ENCODE data around the gene TXNDC8.
"Not testable (repeated sequence)": the region's sequence is repeated elsewhere in the genome, so short reads cannot be mapped to it uniquely, and the experiment has no call there.

The TXNDC8 gene

DNA sequence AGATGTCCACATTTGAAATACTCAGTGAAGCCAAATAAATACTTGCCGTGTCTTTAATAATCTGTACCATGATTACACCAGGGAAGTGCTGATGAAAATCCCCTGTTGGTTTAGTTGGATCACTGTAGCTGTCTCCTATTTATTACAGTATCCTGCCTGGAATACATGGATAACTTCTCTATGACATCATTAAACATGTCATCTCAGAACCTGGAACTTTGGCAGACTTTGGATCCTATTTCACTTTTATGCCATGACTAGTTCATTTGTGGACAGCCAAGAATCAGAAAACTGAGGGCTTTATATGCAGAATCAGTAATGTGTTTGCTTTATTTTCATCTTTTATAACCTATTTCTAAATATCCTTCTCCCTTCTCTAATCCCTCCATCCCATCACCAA, at the start of gene TXNDC8:
Gene TXNDC8 (minus strand): TSS at position 137 of the 400 bp plus-strand sequence.
- DNase-seq (ENCODE audit: low read depth in 3 of 3), result no peak

- no peak for DNase-seq (ENCODE audit: low read depth in 3 of 3)
Measured at GRCh38 chr9:110383491-110383890, 45.8 kb upstream of the TXNDC8 start.

DNA sequence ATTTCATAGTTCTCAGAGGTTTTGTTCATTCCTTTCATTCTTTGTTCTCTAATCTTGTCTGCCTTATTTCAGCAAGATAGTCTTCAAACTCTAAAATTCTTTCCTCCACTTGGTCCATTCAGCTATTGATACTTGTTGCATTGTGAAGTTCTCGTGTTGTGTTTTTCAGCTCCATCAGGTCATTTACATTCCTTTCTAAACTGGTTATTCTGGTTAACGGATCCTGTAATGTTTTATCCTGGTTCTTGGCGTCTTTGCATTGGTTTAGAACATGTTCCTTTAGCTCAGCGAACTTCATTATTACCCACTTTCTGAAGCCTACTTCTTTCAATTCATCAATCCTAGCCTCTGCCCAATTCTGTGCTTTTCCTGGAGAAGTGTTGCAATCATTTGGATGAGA, 45.1 kb upstream of the TXNDC8 start:
- no peak for DNase-seq (ENCODE audit: low read depth in 3 of 3)

DNA sequence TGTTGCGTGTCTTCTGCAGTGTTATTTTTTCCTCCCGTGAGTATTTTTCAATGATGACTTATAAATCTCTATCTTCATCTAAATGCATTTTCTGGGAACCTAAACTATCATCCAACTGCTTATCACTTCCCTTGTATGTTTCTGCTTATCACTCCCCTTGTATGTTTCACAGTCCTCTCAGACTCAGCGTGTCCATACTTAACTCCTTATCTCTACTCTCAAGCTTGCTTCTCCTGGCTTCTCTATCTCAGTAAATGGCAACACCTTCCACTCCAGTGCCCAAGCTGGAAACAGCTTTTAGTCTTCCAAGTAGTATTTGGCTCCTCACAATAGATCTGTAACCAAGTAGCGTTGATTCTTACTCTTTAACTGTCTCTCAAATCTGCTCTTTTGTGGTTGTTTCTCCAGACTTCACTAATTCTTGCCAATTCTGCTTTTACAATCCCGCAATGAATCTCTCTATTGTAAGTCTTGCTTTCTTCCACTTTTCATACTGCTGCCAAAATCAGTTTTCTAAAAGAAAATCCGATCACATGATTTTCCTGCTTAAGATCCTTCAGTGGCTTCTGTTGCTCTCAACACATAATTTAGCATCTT, 33.8 kb upstream of the TXNDC8 start:
- no peak for DNase-seq (ENCODE audit: low read depth in 3 of 3)

GRCh38 chr9:110370315-110370714, 32.7 kb upstream of the TXNDC8 start:
- no peak for DNase-seq (ENCODE audit: low read depth in 3 of 3)

DNA sequence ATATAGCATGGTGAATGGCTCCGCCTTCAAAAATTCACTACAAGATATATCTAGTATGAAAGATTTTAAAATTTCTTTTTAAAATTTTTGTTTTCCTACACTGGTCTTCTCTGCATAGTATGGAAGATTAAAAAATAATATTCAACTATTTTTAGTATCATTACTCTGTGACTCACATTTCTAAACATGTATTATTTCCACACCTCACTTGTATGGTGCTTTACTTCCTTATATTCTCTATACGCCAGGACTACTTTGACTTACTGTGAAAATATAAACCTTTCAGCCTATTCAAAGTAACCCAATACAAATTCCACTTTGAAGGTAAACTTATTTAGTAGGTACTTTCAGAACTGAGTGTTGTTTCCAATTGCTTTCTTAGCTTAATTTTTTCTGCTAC, 26.8 kb upstream of the TXNDC8 start:
- no peak for DNase-seq (ENCODE audit: low read depth in 3 of 3)

GRCh38 chr9:110358992-110359391, 21.3 kb upstream of the TXNDC8 start:
- DNase-seq (ENCODE audit: low read depth in 3 of 3), result not testable (repeated sequence)

DNA sequence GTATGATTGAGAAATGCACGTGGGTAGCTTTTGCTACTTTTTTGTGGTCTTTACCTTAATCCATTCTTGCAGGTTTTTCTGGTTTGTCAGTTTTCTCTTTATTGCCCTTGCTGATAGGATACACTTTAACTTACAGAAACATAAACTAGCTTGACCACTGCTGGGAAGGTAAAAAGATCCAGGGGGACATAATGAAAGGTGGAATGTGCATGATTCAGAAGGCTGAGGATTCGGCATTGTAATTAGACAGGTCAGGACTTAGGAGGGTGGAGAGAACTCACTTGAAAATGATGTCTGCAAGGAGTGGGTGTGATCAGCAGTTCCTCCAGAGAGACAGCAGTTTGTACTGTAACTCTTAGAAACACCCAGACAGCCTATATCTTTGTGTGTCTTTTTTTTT, 19.8 kb upstream of the TXNDC8 start:
- DNase-seq (ENCODE audit: low read depth in 3 of 3), result no peak

DNA sequence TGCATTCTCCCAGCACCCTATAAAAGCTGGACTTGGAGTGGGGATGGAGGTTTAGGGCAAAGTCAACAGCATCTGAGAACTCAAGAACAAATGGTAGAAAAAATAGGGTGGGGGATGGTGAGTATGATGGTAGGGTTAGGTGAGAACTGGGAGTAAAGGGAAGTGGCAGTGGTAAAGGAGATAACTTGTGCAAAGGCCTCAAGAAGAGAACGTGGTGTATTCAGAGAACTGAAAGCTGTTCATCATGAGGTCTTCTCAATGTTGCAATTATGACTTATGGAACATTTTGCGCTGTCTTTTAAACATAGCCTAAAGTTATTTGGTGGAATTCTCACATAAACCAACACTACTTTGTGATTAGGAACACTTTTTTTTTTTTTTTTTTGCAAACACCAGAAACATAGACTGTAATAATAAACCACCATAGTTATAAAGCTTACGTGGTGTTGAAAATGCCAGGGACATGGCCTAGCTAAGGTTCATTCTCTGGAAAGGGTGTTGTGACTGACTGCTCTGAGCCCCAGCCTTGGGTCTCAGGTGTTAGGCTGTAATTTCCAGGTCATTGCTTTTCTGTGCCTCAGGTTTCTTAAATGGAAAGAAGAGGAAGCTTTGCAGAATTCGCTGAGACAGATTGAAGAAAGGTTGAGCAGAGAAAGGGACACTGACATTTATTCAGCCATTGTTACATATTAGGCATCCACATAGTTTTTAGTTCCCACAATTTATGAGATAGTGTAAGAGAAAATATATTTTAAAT, 19.2 kb upstream of the TXNDC8 start:
- DNase-seq (ENCODE audit: low read depth in 3 of 3), result no peak

DNA sequence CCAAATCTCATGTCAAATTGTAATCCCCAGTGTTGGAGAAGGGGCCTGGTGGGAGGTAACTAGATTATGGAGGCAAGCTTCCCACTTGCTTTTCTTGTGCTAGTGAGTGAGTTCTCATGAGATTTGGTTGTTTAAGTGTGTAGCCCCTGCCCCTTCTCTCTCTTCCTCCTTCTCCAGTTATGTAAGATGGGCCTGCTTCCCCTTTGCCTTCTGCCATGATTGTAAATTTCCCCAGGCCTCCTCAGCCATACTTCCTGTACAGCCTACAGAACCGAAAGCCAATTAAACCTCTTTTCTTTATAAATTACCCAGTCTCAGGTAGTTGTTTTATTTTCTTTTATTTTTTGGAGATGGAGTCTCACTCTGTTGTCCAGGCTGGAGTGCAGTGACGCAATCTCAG, 18.2 kb upstream of the TXNDC8 start:
- DNase-seq (ENCODE audit: low read depth in 3 of 3), result no peak

DNA sequence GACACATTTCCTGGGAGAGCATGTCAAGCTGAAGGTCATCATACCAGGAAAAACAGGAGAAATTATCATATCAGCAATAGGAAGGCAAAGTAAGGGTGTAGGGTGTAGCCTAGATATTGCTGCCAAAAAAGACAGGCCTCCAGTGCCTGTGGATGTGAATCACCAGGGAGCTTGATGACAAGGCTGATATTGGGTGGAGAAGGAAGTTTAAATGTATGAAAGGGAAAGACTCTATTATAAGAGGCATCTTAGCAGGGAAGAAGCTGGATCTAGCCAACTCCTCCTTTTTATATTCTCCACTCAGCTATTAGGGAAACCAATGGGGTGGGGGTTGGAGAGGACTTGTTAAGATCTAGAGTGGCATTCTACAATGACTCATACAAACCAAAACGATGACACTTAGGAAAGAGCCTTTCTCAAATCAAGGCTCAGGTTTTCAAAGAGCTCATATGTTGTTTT, 13.4 kb upstream of the TXNDC8 start:
- DNase-seq (ENCODE audit: low read depth in 3 of 3), result no peak

- DNase-seq (ENCODE audit: low read depth in 3 of 3), result no peak
Measured at GRCh38 chr9:110346325-110346724, 8.7 kb upstream of the TXNDC8 start.

DNA sequence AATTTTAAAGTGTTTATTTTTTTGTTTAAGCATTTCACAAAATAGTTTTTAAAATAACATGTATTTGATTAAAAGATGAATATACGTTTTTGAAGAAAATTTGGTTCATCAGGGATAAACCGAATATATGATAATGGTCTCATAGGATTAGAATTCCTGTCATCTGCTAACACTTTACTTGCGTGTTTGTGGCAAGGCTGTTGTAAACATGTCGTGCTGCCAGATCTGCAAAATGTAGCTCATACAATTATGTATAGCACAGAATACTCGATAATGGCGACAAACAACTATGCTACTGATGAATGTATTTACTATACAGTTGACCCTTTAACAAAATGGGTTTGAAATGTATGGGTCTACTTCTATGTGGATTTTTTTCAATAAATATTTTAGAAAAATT, 7.2 kb upstream of the TXNDC8 start:
- DNase-seq (ENCODE audit: low read depth in 3 of 3), result no peak

DNA sequence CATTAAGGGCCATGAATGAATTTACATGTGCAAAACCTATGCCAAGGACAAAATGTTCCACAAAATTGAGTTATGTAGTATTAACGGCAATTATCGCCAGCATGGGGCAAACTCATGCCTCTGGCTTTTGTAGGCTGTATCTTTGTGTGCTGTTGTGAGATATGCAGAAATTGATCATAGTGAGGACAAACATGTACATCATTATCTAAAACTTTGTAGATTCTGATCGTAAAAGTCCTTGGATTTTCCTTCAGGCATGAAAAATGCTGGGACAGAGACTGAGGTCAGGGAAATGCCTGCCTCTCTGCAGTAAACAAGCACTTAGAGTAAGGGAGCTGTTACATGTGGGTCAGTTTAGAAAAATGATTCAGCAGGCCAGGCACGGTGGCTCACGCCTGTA, 5.9 kb upstream of the TXNDC8 start:
- no peak for DNase-seq (ENCODE audit: low read depth in 3 of 3)

DNA sequence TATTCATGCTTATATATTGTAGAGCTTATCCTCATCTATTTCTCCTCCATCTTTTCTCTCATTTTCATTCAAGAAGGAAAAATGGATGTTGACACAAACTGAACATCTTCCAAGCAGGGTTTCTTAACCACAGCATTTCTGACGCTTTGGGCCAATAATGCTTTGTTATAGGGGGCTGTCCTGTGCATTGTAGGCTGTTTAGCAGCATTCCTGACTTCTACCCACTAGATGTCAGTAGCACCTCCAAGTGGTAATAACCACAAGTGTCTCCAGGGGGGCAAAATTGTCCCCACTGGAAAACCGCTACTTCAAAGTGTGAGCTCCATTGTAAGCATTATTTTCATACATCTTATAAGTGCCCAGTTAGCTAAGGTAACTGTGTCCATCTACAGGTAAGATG, 2.6 kb upstream of the TXNDC8 start:
- DNase-seq (ENCODE audit: low read depth in 3 of 3), result no peak

- no peak for DNase-seq (ENCODE audit: low read depth in 3 of 3)
Measured at GRCh38 chr9:110338143-110338542, 480 bp upstream of the TXNDC8 start.

DNA sequence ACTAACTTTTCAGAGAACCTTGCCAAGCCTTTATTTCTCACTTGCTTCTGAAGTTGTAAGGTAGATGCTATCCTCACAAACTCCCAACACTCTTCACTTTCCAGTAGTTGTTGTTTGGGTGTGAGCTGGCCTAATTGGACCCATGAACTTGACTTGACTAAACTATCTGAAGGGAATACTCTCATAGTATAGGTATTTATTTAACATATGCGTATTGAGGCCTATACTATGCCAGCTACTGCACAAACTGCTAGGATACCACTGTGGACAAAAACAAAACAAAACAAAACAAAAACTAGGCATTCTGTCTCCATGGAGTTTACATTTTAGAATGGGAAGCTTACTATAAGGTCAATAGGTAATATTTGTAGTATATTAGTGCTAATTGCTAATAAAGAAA, 1.3 kb downstream of the TXNDC8 start:
- no peak for DNase-seq (ENCODE audit: low read depth in 3 of 3)

DNA sequence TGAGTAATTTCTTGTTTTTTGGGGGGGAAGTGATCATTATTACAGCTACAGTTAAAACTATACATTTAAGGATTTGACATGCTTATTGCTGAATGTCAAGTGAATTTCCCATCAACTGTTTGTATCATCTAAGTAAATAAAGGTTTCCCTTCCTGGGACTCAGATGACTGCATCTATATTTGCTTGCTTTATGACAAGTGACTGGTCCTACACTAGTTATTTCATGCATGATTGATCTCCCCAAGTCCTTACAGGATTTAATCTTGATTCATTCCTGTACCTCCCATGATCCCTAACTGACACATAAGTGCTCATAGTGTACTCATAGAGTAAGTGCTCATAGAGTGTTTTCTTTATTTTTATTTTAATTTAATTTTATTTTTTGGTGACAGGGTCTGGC, 2.8 kb downstream of the TXNDC8 start:
- no peak for DNase-seq (ENCODE audit: low read depth in 3 of 3)

- DNase-seq (ENCODE audit: low read depth in 3 of 3), result no peak
Measured at GRCh38 chr9:110334183-110334582, 3.5 kb downstream of the TXNDC8 start.

- DNase-seq (ENCODE audit: low read depth in 3 of 3), result no peak
Measured at GRCh38 chr9:110332766-110333165, 4.9 kb downstream of the TXNDC8 start.

DNA sequence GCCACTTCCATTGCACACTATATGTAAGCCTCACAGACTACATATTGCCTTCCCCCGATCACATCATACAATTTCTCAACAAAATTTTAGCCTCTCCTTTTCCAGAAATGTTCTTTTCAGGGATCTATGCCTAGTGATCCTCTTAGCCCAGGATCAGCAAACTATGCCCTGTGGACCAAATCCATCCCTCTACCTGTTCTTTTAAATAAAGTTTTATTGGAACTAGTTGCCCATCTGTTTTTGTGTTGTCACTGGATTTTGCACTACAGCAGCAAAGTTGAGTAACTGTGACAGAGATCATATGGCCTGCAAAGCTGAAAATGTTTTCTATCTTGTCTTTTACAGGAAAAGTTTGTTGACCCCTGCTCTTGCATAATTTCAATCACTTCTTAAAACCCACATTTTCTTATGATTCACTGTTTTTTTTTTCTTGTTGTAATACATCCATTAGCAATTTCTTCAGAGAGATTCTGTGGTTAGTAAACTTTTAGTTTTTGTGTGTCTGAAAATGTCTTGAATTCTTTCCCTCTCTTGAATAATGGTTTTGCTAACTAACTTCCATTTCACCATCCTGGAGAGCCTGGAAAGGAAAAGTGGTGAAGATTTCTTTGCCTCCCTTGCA, 7.1 kb downstream of the TXNDC8 start:
- DNase-seq (ENCODE audit: low read depth in 3 of 3), result no peak

DNA sequence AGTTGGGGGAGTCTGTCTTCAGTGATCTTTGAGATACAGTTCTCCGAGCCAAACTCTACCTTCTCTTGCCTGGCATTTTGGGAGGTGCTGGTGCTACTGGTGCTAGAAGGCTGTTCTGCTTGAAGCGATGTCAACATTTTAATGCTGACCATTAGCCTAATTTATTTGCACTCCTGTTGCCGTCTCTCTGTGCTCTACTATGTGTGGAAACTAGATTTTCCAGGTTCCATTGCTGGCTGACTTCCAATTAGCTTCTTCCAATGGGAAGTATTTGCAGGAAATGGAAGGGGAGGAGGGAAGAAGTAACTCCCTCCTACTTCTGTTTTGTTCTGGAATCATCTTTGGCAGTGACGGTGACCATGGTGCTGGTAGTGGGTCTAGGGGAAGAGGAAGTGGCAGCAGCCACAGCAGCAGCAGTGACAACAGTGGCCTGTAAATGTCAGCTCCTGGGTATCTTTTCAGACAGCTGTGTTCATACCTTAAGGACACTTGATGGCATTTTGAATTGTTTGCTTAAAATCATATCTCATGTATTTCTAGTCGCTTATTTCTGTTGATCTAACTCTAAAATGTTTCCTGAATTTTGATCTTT, 7.9 kb downstream of the TXNDC8 start:
- no peak for DNase-seq (ENCODE audit: low read depth in 3 of 3)

- DNase-seq (ENCODE audit: low read depth in 3 of 3), result no peak
Measured at GRCh38 chr9:110328763-110329162, 8.9 kb downstream of the TXNDC8 start.
